Measurements from ENCODE around the gene CCT8L2. TPM values are rescaled to one million over a fixed set of nuclear protein-coding genes. Genes with fewer than 3 reads are reported as not detected.
"Not testable (repeated sequence)": the region's sequence is repeated elsewhere in the genome, so short reads cannot be mapped to it uniquely, and the experiment has no call there.

CCT8L2 gene
- total RNA-seq, 1 donor from 2014 or later = not detected

DNA sequence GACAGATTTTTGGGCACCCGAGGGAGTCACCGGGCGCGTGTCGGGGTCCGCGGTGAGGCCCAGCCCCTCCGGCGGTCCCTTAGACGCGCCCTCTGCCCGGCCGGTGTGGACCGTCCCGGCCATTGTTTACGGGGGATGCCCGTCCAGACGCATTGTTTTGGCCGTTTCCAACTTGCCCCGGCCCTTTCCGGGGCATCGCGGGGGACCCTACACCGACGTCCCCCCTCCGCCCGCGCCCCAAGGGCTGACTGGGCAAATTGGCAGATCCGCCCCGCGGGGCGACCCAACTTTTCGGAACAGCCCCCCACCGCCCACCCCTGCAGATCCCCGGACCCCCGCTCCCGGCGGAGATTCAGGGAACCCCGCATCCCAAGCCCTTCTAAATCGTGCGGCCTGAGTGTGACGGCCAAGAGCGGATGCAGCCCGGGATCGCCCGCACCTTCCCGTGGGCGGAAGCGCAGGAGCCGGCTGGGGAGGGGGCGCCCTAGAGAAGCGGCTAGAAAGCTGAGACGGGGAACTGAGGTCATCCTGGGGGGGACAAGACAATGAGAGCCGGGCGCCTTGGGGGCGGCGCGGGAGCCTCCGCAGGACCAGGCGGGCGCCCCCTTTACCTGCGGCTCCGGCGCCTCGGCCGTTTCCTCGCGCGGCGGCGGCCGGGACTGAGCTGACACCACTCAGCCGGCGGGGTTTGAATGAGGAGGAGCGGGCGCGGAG is 17.1 kb upstream of the CCT8L2 start:
- Histone ChIP-seq H3K36me3 (no peaks in the 10 kb centered on the region), H3K9me3 (replicated peaks) (no peaks in the 10 kb centered on the region), H3K27ac (replicated peaks) (no peak overlapping the region), H3K4me3 (peak overlapping the region; percentile 54), H3K27me3 (ENCODE audit: low read depth) (peaks cover 76% of the 10 kb centered on the region), H3K4me1 (peaks cover 6% of the 10 kb centered on the region)
- TF ChIP-seq, protein P1, sequence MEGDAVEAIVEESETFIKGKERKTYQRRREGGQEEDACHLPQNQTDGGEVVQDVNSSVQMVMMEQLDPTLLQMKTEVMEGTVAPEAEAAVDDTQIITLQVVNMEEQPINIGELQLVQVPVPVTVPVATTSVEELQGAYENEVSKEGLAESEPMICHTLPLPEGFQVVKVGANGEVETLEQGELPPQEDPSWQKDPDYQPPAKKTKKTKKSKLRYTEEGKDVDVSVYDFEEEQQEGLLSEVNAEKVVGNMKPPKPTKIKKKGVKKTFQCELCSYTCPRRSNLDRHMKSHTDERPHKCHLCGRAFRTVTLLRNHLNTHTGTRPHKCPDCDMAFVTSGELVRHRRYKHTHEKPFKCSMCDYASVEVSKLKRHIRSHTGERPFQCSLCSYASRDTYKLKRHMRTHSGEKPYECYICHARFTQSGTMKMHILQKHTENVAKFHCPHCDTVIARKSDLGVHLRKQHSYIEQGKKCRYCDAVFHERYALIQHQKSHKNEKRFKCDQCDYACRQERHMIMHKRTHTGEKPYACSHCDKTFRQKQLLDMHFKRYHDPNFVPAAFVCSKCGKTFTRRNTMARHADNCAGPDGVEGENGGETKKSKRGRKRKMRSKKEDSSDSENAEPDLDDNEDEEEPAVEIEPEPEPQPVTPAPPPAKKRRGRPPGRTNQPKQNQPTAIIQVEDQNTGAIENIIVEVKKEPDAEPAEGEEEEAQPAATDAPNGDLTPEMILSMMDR (IDR thresholded peaks at IDR 0.05; ENCODE audit: borderline replicate concordance) = no peak
- intact Hi-C loops (cut with micrococcal nuclease) = no loop called here
- no peak for DNase-seq

DNA sequence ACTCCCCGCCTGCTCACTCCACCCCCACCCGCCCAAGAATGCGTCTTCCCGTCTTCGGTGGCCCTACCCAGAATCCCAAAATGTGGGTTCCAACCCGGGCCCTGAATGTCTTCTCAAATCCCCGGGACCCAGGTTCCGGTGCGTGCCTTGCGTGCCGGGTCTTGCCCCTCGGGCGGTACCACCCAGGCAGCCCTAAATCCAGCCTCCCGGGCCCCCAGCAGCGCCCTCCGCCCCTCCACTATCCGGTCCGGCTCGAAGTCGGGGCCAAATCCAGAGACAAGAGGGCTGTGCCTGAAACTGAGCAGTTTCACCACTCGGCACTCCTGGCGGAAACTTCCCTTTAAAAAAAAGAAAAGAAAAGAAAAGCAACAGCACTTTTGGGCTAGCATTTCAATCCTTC is 16.3 kb upstream of the CCT8L2 start:
- TF ChIP-seq, protein P1 (IDR thresholded peaks at IDR 0.05; ENCODE audit: borderline replicate concordance) = no peak
- DNase-seq = no peak
- intact Hi-C loops (cut with micrococcal nuclease) = no loop called here
- H3K4me3 ChIP-seq = peak overlapping the region; percentile 54
- H3K27me3 ChIP-seq (ENCODE audit: low read depth) = peaks cover 84% of the 10 kb centered on the region
- H3K27ac ChIP-seq (replicated peaks) = no peak overlapping the region
- peaks cover 6% of the 10 kb centered on the region for H3K4me1 ChIP-seq
- no peaks in the 10 kb centered on the region for H3K9me3 ChIP-seq (replicated peaks)
- H3K36me3 ChIP-seq = no peaks in the 10 kb centered on the region

DNA sequence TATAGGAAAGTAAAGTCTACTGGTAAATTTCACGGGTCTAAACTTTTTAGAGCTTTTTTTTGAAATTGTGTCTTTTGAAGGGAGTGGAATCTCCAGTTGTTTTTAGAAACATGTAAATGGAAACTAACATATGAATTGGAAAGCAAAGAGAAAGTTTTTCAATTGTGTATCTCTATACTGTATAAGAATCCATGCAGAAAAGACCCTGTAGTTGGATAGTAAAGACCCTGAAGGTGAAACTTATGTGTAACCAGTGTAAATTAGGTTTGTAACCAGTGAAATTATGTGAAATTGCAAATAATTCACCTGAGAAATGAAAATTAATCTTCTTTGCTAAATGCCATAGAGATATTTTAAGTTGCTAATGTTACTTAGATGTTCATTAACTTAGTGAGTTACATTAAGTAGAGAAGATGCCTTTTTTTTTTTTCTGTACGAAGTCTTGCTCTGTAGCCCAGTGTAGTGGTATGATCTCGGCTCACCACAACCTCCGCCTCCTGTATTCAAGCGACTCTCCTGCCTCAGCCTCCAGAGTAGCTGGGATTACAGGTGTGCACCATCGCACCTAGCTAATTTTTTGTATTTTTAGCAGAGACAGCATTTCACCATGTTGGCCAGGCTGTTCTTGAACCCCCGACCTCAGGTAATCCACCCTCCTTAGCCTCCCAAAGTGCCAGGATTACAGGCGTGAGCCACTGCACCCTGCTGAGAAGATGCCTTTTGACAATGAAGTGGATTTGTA is 11.8 kb upstream of the CCT8L2 start:
- H3K27me3 ChIP-seq (ENCODE audit: low read depth) = peaks cover 97% of the 10 kb centered on the region
- H3K27ac ChIP-seq (replicated peaks); DNase-seq; H3K36me3 ChIP-seq; H3K4me1 ChIP-seq; H3K9me3 ChIP-seq (replicated peaks); intact Hi-C loops (cut with micrococcal nuclease); H3K4me3 ChIP-seq: not testable (repeated sequence)

DNA sequence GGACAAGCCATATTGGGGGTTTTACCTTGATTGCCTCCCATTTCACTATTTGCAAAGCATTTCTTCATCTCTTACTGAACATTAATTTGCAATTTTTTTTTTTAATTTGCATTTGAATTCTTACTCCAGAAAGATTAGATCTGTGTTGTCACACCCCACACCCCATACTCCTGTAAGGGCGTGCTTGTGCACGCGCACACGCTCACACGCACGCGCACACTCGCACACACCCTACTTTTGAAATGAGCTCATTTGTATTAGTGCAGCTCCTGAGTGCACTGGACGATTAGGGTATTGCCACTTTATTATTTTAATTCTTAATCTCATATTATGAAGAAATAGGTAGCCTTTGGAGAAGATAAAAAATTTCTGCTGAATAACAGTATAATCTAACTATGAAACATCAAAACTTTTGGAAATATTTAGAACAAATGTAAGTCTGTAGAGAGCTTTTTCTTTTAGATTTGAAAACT is 11.2 kb upstream of the CCT8L2 start:
- DNase-seq; H3K4me1 ChIP-seq; H3K9me3 ChIP-seq (replicated peaks); H3K27ac ChIP-seq (replicated peaks); H3K36me3 ChIP-seq; H3K4me3 ChIP-seq; intact Hi-C loops (cut with micrococcal nuclease): not testable (repeated sequence)
- peaks cover 96% of the 10 kb centered on the region for H3K27me3 ChIP-seq (ENCODE audit: low read depth)

DNA sequence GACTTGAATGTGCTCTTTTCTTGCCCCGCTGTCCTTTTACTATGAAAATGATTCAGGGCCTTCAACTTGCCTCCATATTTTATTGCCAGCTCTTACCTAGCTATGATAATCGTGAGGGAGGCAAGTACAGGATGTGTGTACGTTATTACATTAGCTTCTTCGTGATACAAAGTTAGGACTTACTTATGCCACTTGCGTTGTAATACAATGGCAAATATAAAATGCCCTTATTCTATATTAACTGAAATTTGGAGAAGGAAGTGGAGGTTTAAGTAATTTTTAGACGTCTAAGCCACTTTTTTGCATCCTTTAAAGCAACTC is 10.8 kb upstream of the CCT8L2 start:
- intact Hi-C loops (cut with micrococcal nuclease) = no loop called here
- no peak for DNase-seq
- peak overlapping the region; percentile 62 for H3K4me3 ChIP-seq
- no peak overlapping the region for H3K27ac ChIP-seq (replicated peaks)
- no peaks in the 10 kb centered on the region for H3K4me1 ChIP-seq
- H3K36me3 ChIP-seq = no peaks in the 10 kb centered on the region
- peaks cover 96% of the 10 kb centered on the region for H3K27me3 ChIP-seq (ENCODE audit: low read depth)
- H3K9me3 ChIP-seq (replicated peaks) = no peaks in the 10 kb centered on the region
- TF ChIP-seq, protein P1 (IDR thresholded peaks at IDR 0.05; ENCODE audit: borderline replicate concordance) = no peak

DNA sequence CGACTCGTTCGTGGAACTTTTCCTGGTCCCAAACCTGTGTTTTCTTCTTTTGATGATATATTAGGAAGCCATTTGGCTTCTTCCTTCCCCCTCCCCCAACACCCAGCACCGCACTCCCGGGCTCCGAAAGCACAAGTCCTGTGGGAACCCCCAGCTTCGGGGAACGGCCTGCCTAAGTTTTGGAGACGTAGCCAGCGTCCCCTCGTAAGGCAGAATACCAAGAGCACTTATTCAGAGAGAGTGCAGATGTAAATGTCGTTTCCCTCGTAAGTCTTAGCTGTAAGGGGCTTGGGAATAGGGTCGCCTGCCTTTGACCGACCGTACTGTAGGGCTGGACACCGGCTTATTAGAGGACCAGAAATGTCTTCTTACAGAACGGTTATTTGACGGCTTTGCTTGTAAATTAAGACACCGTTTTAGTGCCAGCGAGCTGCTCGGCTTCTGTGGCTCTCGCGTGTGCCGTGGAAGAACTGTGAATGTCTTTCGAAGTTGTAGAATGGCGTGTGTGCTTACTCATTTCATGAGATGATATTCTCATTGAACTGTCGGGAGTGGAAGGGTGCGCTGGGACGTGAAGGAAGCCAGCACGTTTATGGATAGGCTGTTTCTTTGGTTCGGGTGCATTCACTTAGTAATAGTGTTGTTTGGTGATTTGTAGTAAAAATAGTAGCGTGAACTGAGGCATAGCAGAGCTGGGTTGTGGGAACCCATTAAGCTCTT is 10.3 kb upstream of the CCT8L2 start:
- H3K27ac ChIP-seq (replicated peaks); H3K36me3 ChIP-seq; H3K9me3 ChIP-seq (replicated peaks); intact Hi-C loops (cut with micrococcal nuclease); H3K4me1 ChIP-seq; DNase-seq: not testable (repeated sequence)
- Histone ChIP-seq H3K27me3 (ENCODE audit: low read depth) (peaks cover 96% of the 10 kb centered on the region), H3K4me3 (peak overlapping the region; percentile 62)

DNA sequence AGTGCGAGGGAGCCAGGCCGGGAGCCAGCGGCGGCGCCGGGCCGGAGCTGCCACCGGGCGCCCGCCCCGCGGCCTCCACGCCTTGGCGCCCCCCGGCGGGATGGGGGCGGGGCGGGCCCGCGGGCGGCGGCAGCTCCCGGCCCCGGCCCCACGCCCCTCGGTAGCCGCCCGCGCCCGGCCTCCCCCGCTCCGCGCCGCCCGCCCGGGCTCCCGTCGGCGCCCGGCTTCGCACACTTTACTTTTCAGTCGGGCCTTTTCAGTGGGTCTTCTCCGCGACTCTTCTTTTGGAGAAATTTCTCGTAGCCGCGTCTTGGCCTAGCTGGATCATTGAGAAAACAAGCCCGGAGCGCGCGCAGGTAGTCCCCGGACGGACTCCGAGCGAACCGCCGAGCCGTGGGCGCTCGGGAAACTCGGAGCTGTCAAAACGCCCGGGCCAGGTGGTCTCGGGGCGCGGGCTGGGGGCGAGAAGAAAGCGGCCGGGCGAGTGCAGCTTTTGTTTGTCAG is 9.7 kb upstream of the CCT8L2 start:
- DNase-seq; intact Hi-C loops (cut with micrococcal nuclease); H3K9me3 ChIP-seq (replicated peaks); H3K36me3 ChIP-seq; H3K4me1 ChIP-seq: not testable (repeated sequence)
- H3K27ac ChIP-seq (replicated peaks) = peak overlapping the region; percentile 77
- H3K4me3 ChIP-seq = peak overlapping the region; percentile 62
- H3K27me3 ChIP-seq (ENCODE audit: low read depth) = peaks cover 96% of the 10 kb centered on the region
